Activated CD4-positive, alpha-beta memory T cell treated with anti-CD3 and anti-CD28 coated beads for 36 hours (primary cell): ENCODE results near the gene GPR63. TPM values are rescaled to one million over a fixed set of nuclear protein-coding genes. Genes with fewer than 3 reads are reported as not detected.
"Not testable (repeated sequence)": the region's sequence is repeated elsewhere in the genome, so short reads cannot be mapped to it uniquely, and the experiment has no call there.

Experiments
- CTCF ChIA-PET: fragments of 350-600 bp; sonication (Branson Sonifier 250); formaldehyde crosslinking; loops from one replicate; lab custom pipeline; 2021; ENCODE audit warnings: antibody characterized with exemption, inconsistent platforms; lab: Charles Lee
- POLR2A ChIA-PET: fragments of 350-600 bp; sonication (Branson Sonifier 250); formaldehyde crosslinking; loops from one replicate; lab custom pipeline; 2021; ENCODE audit warnings: antibody characterized with exemption; lab: Charles Lee
- DNase-seq: peaks from one replicate; pipeline ENCODE4 v3.0.0-alpha.2; 2020
- H3K27ac Mint-ChIP-seq: one replicate; pipeline ENCODE4 v1.8.0; 2021; ENCODE audit warnings: mixed read lengths
- H3K27me3 Mint-ChIP-seq: one replicate; pipeline ENCODE4 v1.8.0; 2021; ENCODE audit warnings: mixed read lengths
- H3K36me3 Mint-ChIP-seq: one replicate; pipeline ENCODE4 v1.8.0; 2021; ENCODE audit warnings: mixed read lengths
- H3K4me1 Mint-ChIP-seq: one replicate; pipeline ENCODE4 v1.8.0; 2021; ENCODE audit warnings: low read depth, mixed read lengths
- H3K4me3 Mint-ChIP-seq: one replicate; pipeline ENCODE4 v1.8.0; 2021; ENCODE audit warnings: mild to moderate bottlenecking, mixed read lengths
- H3K9me3 Mint-ChIP-seq: one replicate; pipeline ENCODE4 v1.8.0; 2021; ENCODE audit warnings: mixed read lengths
- intact Hi-C: fragments of 100-400 bp; cut with micrococcal nuclease; formaldehyde crosslinking; loops from one replicate; pipeline ENCODE4 v1.15.1; 2023
- total RNA-seq, 2 experiments: library from RNA; stranded (reverse); gene quantifications; one replicate each; pipeline ENCODE4 v1.2.3, GENCODE V29; 2021

GPR63 gene
- total RNA-seq = 1 to 10 TPM; 1.5 to 1.7 TPM

GRCh38 chr6:96837081-96837971 lies at the start of gene GPR63:
GPR63 (minus strand) TSS chr6:96837477; CDS start chr6:96799731, 37,746 bp downstream.
- H3K27me3 Mint-ChIP-seq = peaks cover 16% of the 10 kb centered on the region
- DNase-seq = peak; percentile 87
- H3K4me1 Mint-ChIP-seq = peaks cover 17% of the 10 kb centered on the region
- CTCF ChIA-PET = interaction anchor here (1.1 kb wide), 1 partner anchor 60 kb away, joined by 4 read pairs; no protein-coding TSS in a partner anchor
- H3K27ac Mint-ChIP-seq = peak within 1 kb of the TSS; percentile 50
- H3K36me3 Mint-ChIP-seq = peaks cover 2% of the 10 kb centered on the region
- POLR2A ChIA-PET = interaction anchor here (0.9 to 1.3 kb wide), 2 partner anchors 309 to 315 kb away, joined by 3 read pairs; no protein-coding TSS in a partner anchor
- no peaks in the 10 kb centered on the region for H3K9me3 Mint-ChIP-seq
- H3K4me3 Mint-ChIP-seq = peak within 1 kb of the TSS; percentile 95
- intact Hi-C loops = loop anchor here (1.0 to 2.0 kb wide), 6 partner anchors 47 to 446 kb away; partner anchors contain the start of genes KLHL32, MMS22L and NDUFAF4

GRCh38 chr6:96886519-96886918 lies 49.2 kb upstream of the GPR63 start:
- Mint-ChIP-seq H3K4me1 (peaks cover 13% of the 10 kb centered on the region), H3K9me3 (no peaks in the 10 kb centered on the region), H3K27me3 (no peaks in the 10 kb centered on the region), H3K4me3 (no peak overlapping the region), H3K36me3 (peaks cover 7% of the 10 kb centered on the region), H3K27ac (no peak overlapping the region)
- intact Hi-C loops = no loop called here
- ChIA-PET POLR2A (no interaction called here), CTCF (no interaction called here)
- no peak for DNase-seq

GRCh38 chr6:96885187-96885631 lies 47.9 kb upstream of the GPR63 start:
- not testable (repeated sequence) for H3K9me3 Mint-ChIP-seq, H3K27me3 Mint-ChIP-seq, H3K36me3 Mint-ChIP-seq, H3K27ac Mint-ChIP-seq
- H3K4me3 Mint-ChIP-seq = peak overlapping the region; percentile 9
- ChIA-PET CTCF (interaction anchor here (1.2 kb wide), 1 partner anchor 13 kb away, joined by 3 read pairs; no protein-coding TSS in a partner anchor), POLR2A (interaction anchor here (1.2 kb wide), 1 partner anchor 19 kb away, joined by 3 read pairs; no protein-coding TSS in a partner anchor)
- DNase-seq = peak; percentile 29
- peaks cover 13% of the 10 kb centered on the region for H3K4me1 Mint-ChIP-seq
- intact Hi-C loops = loop anchor here (1.0 to 2.0 kb wide), 2 partner anchors 12 to 48 kb away; partner anchors contain the start of genes GPR63 and NDUFAF4

GRCh38 chr6:96878143-96878542 lies 40.9 kb upstream of the GPR63 start:
- Mint-ChIP-seq H3K9me3 (no peaks in the 10 kb centered on the region), H3K4me1 (no peaks in the 10 kb centered on the region), H3K27me3 (no peaks in the 10 kb centered on the region), H3K36me3 (no peaks in the 10 kb centered on the region), H3K4me3 (no peak overlapping the region), H3K27ac (no peak overlapping the region)
- POLR2A ChIA-PET = interaction anchor here (0.7 kb wide), 1 partner anchor 1922 kb away, joined by 3 read pairs; no protein-coding TSS in a partner anchor
- intact Hi-C loops = no loop called here
- DNase-seq = no peak
- CTCF ChIA-PET = interaction anchor here (0.6 kb wide), 1 partner anchor 927 kb away, joined by 3 read pairs; no protein-coding TSS in a partner anchor

GRCh38 chr6:96876886-96877545 lies 39.7 kb upstream of the GPR63 start:
- intact Hi-C loops = no loop called here
- POLR2A ChIA-PET = no interaction called here

GRCh38 chr6:96872976-96873375 lies 35.7 kb upstream of the GPR63 start:
- DNase-seq = no peak
- intact Hi-C loops = no loop called here
- no peaks in the 10 kb centered on the region for H3K9me3 Mint-ChIP-seq
- ChIA-PET CTCF (no interaction called here), POLR2A (no interaction called here)
- H3K27me3 Mint-ChIP-seq = peaks cover 4% of the 10 kb centered on the region
- H3K36me3 Mint-ChIP-seq = no peaks in the 10 kb centered on the region
- no peaks in the 10 kb centered on the region for H3K4me1 Mint-ChIP-seq
- no peak overlapping the region for H3K27ac Mint-ChIP-seq
- no peak overlapping the region for H3K4me3 Mint-ChIP-seq

More at GRCh38 chr6:96876886-96877545, 39.7 kb upstream of the GPR63 start:
- H3K9me3 Mint-ChIP-seq = no peaks in the 10 kb centered on the region
- H3K27ac Mint-ChIP-seq = no peak overlapping the region
- no peaks in the 10 kb centered on the region for H3K4me1 Mint-ChIP-seq
- CTCF ChIA-PET = no interaction called here
- H3K27me3 Mint-ChIP-seq = no peaks in the 10 kb centered on the region
- H3K4me3 Mint-ChIP-seq = no peak overlapping the region
- no peak for DNase-seq
- no peaks in the 10 kb centered on the region for H3K36me3 Mint-ChIP-seq

- no peak overlapping the region for H3K27ac Mint-ChIP-seq
- H3K9me3 Mint-ChIP-seq = no peaks in the 10 kb centered on the region
- no peak for DNase-seq
- H3K4me1 Mint-ChIP-seq = no peaks in the 10 kb centered on the region
- H3K36me3 Mint-ChIP-seq = no peaks in the 10 kb centered on the region
- ChIA-PET CTCF (interaction anchor here (0.7 kb wide), 1 partner anchor 1662 kb away, joined by 3 read pairs; no protein-coding TSS in a partner anchor), POLR2A (no interaction called here)
- no peak overlapping the region for H3K4me3 Mint-ChIP-seq
- peaks cover 25% of the 10 kb centered on the region for H3K27me3 Mint-ChIP-seq
- intact Hi-C loops = no loop called here
These were observed 27.8 kb upstream of the GPR63 start for GRCh38 chr6:96865055-96865405.

GRCh38 chr6:96864216-96865054 lies 27.2 kb upstream of the GPR63 start:
- H3K27ac Mint-ChIP-seq = no peak overlapping the region
- no peak overlapping the region for H3K4me3 Mint-ChIP-seq
- no peaks in the 10 kb centered on the region for H3K9me3 Mint-ChIP-seq
- H3K4me1 Mint-ChIP-seq = no peaks in the 10 kb centered on the region
- peaks cover 28% of the 10 kb centered on the region for H3K27me3 Mint-ChIP-seq
- no peaks in the 10 kb centered on the region for H3K36me3 Mint-ChIP-seq
- intact Hi-C loops = no loop called here
- DNase-seq = no peak
- CTCF ChIA-PET = no interaction called here
- POLR2A ChIA-PET = no interaction called here

GRCh38 chr6:96862560-96862959 lies 25.3 kb upstream of the GPR63 start:
- no peaks in the 10 kb centered on the region for H3K36me3 Mint-ChIP-seq
- POLR2A ChIA-PET = no interaction called here
- H3K27ac Mint-ChIP-seq = no peak overlapping the region
- DNase-seq = no peak
- H3K9me3 Mint-ChIP-seq = no peaks in the 10 kb centered on the region
- H3K27me3 Mint-ChIP-seq = peaks cover 25% of the 10 kb centered on the region
- intact Hi-C loops = no loop called here
- no peak overlapping the region for H3K4me3 Mint-ChIP-seq
- CTCF ChIA-PET = no interaction called here
- no peaks in the 10 kb centered on the region for H3K4me1 Mint-ChIP-seq

GRCh38 chr6:96861588-96861987 lies 24.3 kb upstream of the GPR63 start:
- H3K27ac Mint-ChIP-seq = no peak overlapping the region
- ChIA-PET POLR2A (no interaction called here), CTCF (no interaction called here)
- intact Hi-C loops = no loop called here
- no peaks in the 10 kb centered on the region for H3K9me3 Mint-ChIP-seq
- H3K36me3 Mint-ChIP-seq = no peaks in the 10 kb centered on the region
- H3K4me3 Mint-ChIP-seq = no peak overlapping the region
- no peaks in the 10 kb centered on the region for H3K4me1 Mint-ChIP-seq
- no peak for DNase-seq
- peaks cover 25% of the 10 kb centered on the region for H3K27me3 Mint-ChIP-seq

GRCh38 chr6:96856856-96857255 lies 19.6 kb upstream of the GPR63 start:
- Mint-ChIP-seq H3K27ac (no peak overlapping the region), H3K27me3 (peaks cover 17% of the 10 kb centered on the region), H3K9me3 (no peaks in the 10 kb centered on the region), H3K4me1 (no peaks in the 10 kb centered on the region), H3K36me3 (no peaks in the 10 kb centered on the region), H3K4me3 (no peak overlapping the region)
- CTCF ChIA-PET = interaction anchor here (0.6 kb wide), 1 partner anchor 1420 kb away, joined by 3 read pairs; no protein-coding TSS in a partner anchor
- DNase-seq = no peak
- POLR2A ChIA-PET = no interaction called here
- intact Hi-C loops = no loop called here
